GM12801 (cell line): ENCODE measurements around the gene PPFIBP2.

Experiments used
- CTCF ChIP-seq: IDR thresholded peaks from one replicate; pipeline ENCODE4 v1.5.1; 2011; ENCODE audit warnings: control low read depth; ENCODE audit not compliant: insufficient read length; ENCODE audit errors: extremely low read depth

Gene PPFIBP2

GRCh38 chr11:7687386-7687785 is 173.6 kb downstream of the PPFIBP2 start:
- TF ChIP-seq CTCF: no peak

- TF ChIP-seq CTCF: no peak
These were observed 174.5 kb downstream of the PPFIBP2 start for GRCh38 chr11:7688238-7688826.

- TF ChIP-seq CTCF: no peak
These were observed 175.4 kb downstream of the PPFIBP2 start for GRCh38 chr11:7689239-7689638.

- TF ChIP-seq CTCF: no peak
These were observed 176.8 kb downstream of the PPFIBP2 start for GRCh38 chr11:7690648-7691047.

- no peak for TF ChIP-seq CTCF
These were observed 178.1 kb downstream of the PPFIBP2 start for GRCh38 chr11:7691759-7692350.

- TF ChIP-seq CTCF: no peak
These were observed 178.6 kb downstream of the PPFIBP2 start for GRCh38 chr11:7692426-7692825.

- TF ChIP-seq CTCF: no peak
These were observed 180.4 kb downstream of the PPFIBP2 start for GRCh38 chr11:7694235-7694634.
